D721Med (cell line): ENCODE measurements around the gene PUS10.

Source experiments
- DNase-seq: peaks from one replicate; pipeline ENCODE4 v3.0.0; 2011; ENCODE audit warnings: low spot score; ENCODE audit not compliant: insufficient read length
- FAIRE-seq: peaks from 2 replicates; lab custom pipeline; 2011; peaks lifted over from hg19 to GRCh38; lab: Jason Lieb, UNC
- CTCF ChIP-seq: IDR thresholded peaks from 2 replicates; pipeline ENCODE4 v1.5.1; 2012; ENCODE audit warnings: mild to moderate bottlenecking, control low read depth; ENCODE audit not compliant: insufficient read depth; ENCODE audit errors: missing control alignments

PUS10 gene

GRCh38 chr2:60899892-60900249 is 118.2 kb downstream of the PUS10 start:
- no peak for FAIRE-seq
- TF ChIP-seq CTCF: no peak

GRCh38 chr2:60899230-60899891 is 118.7 kb downstream of the PUS10 start:
- FAIRE-seq: no peak
- no peak for DNase-seq
- no peak for TF ChIP-seq CTCF

More at GRCh38 chr2:60899892-60900249, 118.2 kb downstream of the PUS10 start:
- no peak for DNase-seq

- TF ChIP-seq CTCF: no peak
- no peak for DNase-seq
- no peak for FAIRE-seq
Measured at GRCh38 chr2:60898567-60898966, 119.5 kb downstream of the PUS10 start.
